ENCODE measurements around the gene WDTC1.

WDTC1 gene

DNA sequence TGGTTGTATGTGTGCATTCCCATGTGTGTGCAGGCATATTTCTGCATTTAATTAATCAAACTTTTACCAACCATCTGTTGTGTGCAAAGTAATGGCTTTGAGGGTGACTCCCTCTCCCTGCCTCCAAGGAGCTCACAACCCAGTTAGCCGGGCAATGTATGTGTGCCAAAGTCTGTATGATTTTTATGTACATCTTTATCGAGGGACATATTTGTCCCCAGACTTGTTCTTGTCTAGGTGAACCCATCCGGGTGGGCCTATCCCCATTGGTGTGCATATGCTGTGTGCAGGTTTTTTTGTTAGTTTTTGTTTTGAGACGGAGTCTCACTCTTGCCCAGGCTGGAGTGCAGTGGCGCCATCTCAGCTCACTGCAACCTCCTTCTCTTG lies 109.2 kb downstream of the WDTC1 start:
- no peak overlapping the region for H3K4me3 ChIP-seq (ENCODE audit: low read depth, low read length)
- no peak for DNase-seq (ENCODE audit: low read depth)
- TF ChIP-seq, protein P1, sequence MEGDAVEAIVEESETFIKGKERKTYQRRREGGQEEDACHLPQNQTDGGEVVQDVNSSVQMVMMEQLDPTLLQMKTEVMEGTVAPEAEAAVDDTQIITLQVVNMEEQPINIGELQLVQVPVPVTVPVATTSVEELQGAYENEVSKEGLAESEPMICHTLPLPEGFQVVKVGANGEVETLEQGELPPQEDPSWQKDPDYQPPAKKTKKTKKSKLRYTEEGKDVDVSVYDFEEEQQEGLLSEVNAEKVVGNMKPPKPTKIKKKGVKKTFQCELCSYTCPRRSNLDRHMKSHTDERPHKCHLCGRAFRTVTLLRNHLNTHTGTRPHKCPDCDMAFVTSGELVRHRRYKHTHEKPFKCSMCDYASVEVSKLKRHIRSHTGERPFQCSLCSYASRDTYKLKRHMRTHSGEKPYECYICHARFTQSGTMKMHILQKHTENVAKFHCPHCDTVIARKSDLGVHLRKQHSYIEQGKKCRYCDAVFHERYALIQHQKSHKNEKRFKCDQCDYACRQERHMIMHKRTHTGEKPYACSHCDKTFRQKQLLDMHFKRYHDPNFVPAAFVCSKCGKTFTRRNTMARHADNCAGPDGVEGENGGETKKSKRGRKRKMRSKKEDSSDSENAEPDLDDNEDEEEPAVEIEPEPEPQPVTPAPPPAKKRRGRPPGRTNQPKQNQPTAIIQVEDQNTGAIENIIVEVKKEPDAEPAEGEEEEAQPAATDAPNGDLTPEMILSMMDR (IDR thresholded peaks at IDR 0.05; ENCODE audit: low read depth, low read length, missing control alignments), result no peak
- in situ Hi-C loops (cut with HindIII; ENCODE audit: low sequenced_read_pairs), result no loop called here

DNA sequence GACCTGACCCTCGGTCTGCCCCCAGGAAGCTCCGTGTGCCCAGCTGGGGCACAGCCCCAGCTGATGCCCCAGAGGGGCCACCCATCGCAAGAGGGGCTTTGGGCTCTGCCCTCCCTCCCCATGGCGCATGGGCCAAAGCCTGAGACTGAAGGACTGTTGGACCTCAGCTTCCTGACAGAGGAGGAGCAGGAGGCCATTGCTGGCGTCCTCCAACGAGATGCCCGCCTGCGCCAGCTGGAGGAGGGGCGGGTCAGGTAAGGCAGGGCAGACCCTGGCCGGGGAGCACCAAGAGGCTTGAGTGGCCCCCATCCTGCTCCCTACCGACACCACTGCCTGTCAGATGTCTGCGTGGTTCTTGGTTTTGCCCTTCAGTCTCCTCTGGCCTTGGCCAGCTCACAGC lies 110.8 kb downstream of the WDTC1 start:
- TF ChIP-seq, protein P1 (IDR thresholded peaks at IDR 0.05; ENCODE audit: low read depth, low read length, missing control alignments), result no peak
- in situ Hi-C loops (cut with HindIII; ENCODE audit: low sequenced_read_pairs), result no loop called here
- H3K4me3 ChIP-seq (ENCODE audit: low read depth, low read length), result no peak overlapping the region
- DNase-seq (ENCODE audit: low read depth), result no peak

DNA sequence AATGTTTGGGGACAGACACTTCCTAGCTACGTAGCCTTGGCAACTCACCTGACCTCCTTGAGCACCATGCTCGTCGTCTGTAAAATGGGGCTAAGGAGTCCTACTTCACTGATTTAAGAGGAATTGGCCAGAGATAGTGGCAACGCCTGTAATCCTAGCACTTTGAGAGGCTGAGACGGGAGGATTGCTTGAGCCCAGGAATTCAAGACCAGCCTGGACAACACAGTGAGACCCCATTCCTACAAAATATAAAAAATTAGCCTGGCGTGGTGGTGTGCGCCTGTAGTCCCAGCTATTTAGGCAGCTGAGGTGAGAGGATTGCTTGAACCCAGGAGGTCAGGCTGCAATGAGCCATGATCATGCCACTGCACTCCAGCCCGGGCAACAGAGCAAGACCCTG lies 111.9 kb downstream of the WDTC1 start:
- DNase-seq (ENCODE audit: low read depth), result no peak
- H3K4me3 ChIP-seq (ENCODE audit: low read depth, low read length), result no peak overlapping the region
- TF ChIP-seq, protein P1 (IDR thresholded peaks at IDR 0.05; ENCODE audit: low read depth, low read length, missing control alignments), result no peak
- in situ Hi-C loops (cut with HindIII; ENCODE audit: low sequenced_read_pairs), result no loop called here

DNA sequence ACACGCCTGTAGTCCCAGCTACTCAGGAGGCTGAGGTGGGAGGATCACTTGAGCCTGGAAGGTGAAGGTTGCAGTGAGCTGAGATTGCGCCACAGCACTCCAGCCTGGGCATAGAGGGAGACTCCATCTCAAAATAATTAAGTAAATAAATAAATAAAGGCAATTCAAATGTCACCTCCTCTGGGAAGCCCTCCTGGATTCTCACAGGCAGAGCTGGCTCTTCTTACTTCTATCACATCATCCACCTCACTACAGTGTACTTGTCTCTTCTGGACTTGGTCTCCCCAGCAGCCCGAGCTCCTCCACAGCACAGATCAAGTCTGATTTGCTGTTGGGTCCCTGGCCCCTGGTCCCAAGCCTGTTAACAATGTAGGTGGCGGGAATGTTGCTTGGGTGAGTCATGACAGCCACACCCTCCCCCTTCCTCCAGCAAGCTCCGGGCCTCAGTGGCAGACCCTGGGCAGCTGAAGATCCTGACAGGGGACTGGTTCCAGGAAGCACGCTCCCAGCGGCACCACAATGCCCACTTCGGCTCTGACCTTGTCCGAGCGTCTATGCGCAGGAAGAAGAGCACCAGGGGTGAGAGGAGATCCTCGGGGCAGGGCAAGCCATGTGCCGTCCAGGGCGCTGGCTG lies 112.7 kb downstream of the WDTC1 start:
- TF ChIP-seq, protein P1 (IDR thresholded peaks at IDR 0.05; ENCODE audit: low read depth, low read length, missing control alignments), result no peak
- no peak overlapping the region for H3K4me3 ChIP-seq (ENCODE audit: low read depth, low read length)
- DNase-seq (ENCODE audit: low read depth), result no peak
- in situ Hi-C loops (cut with HindIII; ENCODE audit: low sequenced_read_pairs), result no loop called here

DNA sequence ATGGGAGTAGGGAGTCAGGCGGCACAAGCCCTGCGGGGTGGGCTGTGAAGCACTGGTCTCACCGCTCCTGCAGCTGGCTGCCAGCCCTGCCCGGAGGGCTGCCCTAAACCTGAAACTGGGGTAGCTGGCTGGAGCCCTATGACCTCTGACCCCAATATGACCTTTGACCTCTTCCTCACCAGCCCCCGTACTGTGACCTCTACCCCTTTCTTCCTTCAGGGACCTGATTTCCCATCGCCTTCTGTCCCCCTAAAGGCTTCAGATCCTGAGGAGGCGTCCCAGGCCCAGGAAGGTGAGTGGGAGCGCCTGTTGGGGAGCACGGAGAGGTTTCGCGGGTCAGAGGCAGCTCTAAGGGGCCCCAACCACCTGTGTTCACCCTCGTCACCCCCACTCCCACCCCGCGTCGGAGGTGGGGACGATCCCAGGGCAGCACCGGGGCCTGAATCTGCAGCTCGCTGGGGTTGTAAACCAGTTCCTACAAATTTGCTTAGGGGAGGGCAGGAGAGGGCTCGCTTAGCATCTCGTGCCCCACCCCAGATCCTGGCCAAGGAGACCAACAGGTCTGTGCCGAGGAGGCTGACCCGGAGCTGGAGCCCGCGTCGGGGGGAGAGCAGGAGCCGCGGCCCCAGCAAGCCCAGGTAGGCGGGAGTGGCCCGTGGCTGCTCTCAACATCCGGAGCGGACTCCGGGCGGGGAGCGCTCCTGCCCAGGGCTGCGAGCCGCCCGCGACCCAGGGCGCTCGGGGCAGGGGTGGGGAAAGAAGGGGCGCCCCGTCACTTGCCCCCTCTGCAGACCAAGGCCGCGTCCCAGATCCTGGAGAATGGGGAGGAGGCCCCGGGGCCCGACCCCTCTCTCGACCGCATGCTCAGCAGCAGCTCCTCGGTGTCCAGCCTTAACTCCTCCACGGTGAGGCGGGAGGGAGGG lies 114.7 kb downstream of the WDTC1 start:
- TF ChIP-seq, protein P1 (IDR thresholded peaks at IDR 0.05; ENCODE audit: low read depth, low read length, missing control alignments), result no peak
- DNase-seq (ENCODE audit: low read depth), result no peak
- peak overlapping the region; percentile 34 for H3K4me3 ChIP-seq (ENCODE audit: low read depth, low read length)
- in situ Hi-C loops (cut with HindIII; ENCODE audit: low sequenced_read_pairs), result no loop called here

DNA sequence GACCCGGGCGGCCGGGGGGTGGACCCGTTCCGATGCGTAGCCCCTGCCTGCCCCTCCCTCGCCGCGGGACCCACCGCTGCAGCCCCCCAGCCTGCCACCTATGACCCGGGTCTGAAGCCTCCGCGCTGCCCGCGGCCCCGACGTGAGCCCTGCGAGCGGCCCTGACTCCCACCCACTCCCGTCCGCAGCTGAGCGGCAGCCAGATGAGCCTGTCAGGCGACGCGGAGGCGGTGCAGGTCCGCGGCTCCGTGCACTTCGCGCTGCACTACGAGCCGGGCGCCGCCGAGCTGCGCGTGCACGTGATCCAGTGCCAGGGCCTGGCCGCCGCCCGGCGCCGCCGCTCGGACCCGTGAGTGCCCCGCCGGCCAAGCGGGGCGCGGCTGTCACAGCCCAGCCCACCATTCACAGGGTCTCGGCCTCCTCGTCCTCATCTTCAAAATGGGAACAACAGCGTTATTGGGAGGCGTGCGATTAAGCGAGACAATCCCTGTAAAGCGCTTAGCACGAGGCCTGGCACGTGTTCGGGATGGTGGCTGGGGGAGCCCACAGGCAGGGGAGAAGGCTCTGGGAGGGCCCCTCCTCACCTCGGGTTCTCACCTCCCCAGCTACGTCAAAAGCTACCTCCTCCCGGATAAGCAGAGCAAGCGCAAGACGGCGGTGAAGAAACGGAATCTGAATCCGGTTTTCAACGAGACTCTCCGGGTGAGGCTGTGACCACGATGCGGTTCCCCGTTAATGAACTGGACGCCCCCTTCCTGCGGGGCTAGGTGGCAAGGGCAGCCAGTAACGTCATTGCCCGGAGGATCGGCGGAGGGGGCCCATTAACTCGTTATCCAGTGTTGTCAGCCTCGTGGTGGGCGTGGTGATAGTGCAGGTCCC lies 115.6 kb downstream of the WDTC1 start:
- TF ChIP-seq, protein P1 (IDR thresholded peaks at IDR 0.05; ENCODE audit: low read depth, low read length, missing control alignments), result no peak
- peak overlapping the region; percentile 34 for H3K4me3 ChIP-seq (ENCODE audit: low read depth, low read length)
- in situ Hi-C loops (cut with HindIII; ENCODE audit: low sequenced_read_pairs), result no loop called here
- DNase-seq (ENCODE audit: low read depth), result no peak
